ENCODE data around the gene ANKH. TPM values are rescaled to one million over a fixed set of nuclear protein-coding genes. Genes with fewer than 3 reads are reported as not detected.

Gene ANKH
- total and polyA plus RNA-seq, 4 experiments from 2014 or later, result 34.1 to 165 (median 114) TPM

DNA sequence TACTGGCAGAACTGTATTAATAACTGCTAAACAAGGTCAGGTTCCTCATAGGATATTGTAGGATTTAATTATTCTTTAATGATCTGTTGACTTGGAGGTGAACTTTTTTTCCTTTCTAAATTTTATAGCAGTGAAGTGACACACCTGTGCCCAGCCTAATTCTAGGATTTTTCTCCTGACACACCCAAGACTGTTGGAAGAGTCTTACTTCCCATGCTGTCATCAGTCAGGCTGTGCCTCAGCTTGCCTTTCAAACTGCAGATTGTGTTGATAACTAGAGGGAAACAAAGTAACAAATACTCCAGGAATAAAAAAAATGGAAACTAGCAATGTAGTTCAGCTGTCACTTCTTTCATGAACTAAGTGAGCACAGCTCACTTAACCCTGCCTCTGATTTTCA is 185.1 kb downstream of the ANKH start:
- Histone ChIP-seq H3K9me3 (ENCODE audit: control insufficient read depth in 1 of 2, low read length in 2 of 2) (peaks cover 0 to 4% of the 10 kb centered on the region in 2 donors), H3K4me3 (ENCODE audit: low read length in 2 of 2) (no peak overlapping the region), H3K4me1 (ENCODE audit: insufficient read depth, low read length) (peaks cover 7% of the 10 kb centered on the region), H3K27ac (ENCODE audit: low read depth, low read length) (no peak overlapping the region), H3K27me3 (ENCODE audit: insufficient read depth, low read length) (no peaks in the 10 kb centered on the region), H3K36me3 (ENCODE audit: insufficient read depth, low read length) (peaks cover 60% of the 10 kb centered on the region)
- Mint-ChIP-seq H3K4me1 (peaks cover 7 to 12% (median 11%) of the 10 kb centered on the region in 4 donors), H3K36me3 (peaks cover 57 to 80% of the 10 kb centered on the region in 2 donors), H3K27me3 (no peaks in the 10 kb centered on the region), H3K4me3 (no peak overlapping the region), H3K9me3 (peaks cover 0 to 5% (median 0%) of the 10 kb centered on the region in 8 donors), H3K27ac (no peak overlapping the region)
- intact Hi-C loops (cut with micrococcal nuclease), result no loop called here
- DNase-seq, result no peak
- CTCF ChIA-PET (ENCODE audit: partially characterized antibody), result interaction anchor here (0.7 to 9.2 kb wide), 15 partner anchors 8 to 323 kb away, joined by 3 to 114 read pairs (median 15); no protein-coding TSS in a partner anchor
- POLR2A ChIA-PET (ENCODE audit: partially characterized antibody), result interaction anchor here (0.6 to 2.1 kb wide), 2 partner anchors 11 to 142 kb away, joined by 3 to 8 read pairs; no protein-coding TSS in a partner anchor

DNA sequence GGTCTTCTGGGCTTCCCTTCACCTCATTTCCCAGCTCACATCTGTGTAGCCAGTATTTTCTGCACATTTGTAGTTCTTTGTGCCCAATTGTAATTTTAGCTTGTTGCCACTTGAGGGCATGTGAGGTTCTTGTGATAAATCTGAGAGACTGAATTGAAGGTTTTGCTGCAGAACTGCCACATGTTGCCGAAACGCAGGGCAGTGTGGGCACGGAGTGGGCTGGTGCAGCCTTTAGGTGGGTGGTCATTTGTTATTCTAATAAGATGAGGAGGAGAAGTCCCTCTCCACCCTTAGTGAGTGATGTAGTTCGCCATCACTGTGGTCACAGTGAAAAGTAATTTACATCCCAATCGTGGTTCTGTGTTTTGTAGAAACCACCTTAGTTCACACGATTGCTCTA is 185.8 kb downstream of the ANKH start:
- Mint-ChIP-seq H3K4me3 (peak overlapping the region; percentile 38 to 86 (median 67)), H3K27me3 (no peaks in the 10 kb centered on the region), H3K9me3 (peaks cover 0 to 5% (median 0%) of the 10 kb centered on the region in 8 donors), H3K4me1 (peaks cover 7 to 12% (median 11%) of the 10 kb centered on the region in 4 donors), H3K27ac (peak overlapping the region in 6 of 7 donors; percentile 8 to 97 (median 64)), H3K36me3 (peaks cover 55 to 78% of the 10 kb centered on the region in 2 donors)
- peak; percentile 52 to 63 (median 57) for DNase-seq
- Histone ChIP-seq H3K27me3 (ENCODE audit: insufficient read depth, low read length) (no peaks in the 10 kb centered on the region), H3K4me3 (ENCODE audit: low read length in 2 of 2) (no peak overlapping the region), H3K9me3 (ENCODE audit: control insufficient read depth in 1 of 2, low read length in 2 of 2) (peaks cover 0 to 4% of the 10 kb centered on the region in 2 donors), H3K4me1 (ENCODE audit: insufficient read depth, low read length) (peaks cover 7% of the 10 kb centered on the region), H3K27ac (ENCODE audit: low read depth, low read length) (no peak overlapping the region), H3K36me3 (ENCODE audit: insufficient read depth, low read length) (peaks cover 59% of the 10 kb centered on the region)
- POLR2A ChIA-PET (ENCODE audit: partially characterized antibody), result interaction anchor here (0.7 to 2.1 kb wide), 10 partner anchors 8 to 323 kb away, joined by 3 to 8 read pairs (median 3); partner anchors contain the start of gene OTULIN
- intact Hi-C loops (cut with micrococcal nuclease), result loop anchor here (1.0 kb wide), 5 partner anchors 21 to 329 kb away; no protein-coding TSS in a partner anchor
- CTCF ChIA-PET (ENCODE audit: partially characterized antibody), result interaction anchor here (0.7 to 9.2 kb wide), 37 partner anchors 9 to 329 kb away, joined by 3 to 114 read pairs (median 5); no protein-coding TSS in a partner anchor

DNA sequence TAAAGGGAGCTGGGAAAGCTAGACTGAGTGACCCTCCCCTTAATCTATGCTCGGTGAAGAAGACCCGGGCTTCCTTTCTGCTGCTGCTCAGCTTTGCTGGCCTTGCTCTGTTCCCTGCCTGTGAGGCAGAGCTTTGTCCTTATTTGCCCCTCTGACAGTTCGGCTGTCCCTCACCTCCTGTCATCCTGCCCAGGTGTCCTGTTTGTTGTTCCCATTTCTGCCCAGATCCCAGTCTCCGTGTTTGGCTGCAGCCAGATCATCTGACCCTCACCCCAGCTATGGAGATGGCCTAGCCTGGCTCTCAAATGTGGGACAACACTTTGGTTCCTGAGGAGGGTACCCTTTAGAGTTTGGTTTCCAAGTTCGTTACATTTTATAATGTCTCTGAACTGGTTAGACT is 186.8 kb downstream of the ANKH start:
- ChIA-PET POLR2A (ENCODE audit: partially characterized antibody) (interaction anchor here (0.8 to 2.0 kb wide), 5 partner anchors 16 to 324 kb away, joined by 3 to 12 read pairs (median 3); no protein-coding TSS in a partner anchor), CTCF (ENCODE audit: partially characterized antibody) (interaction anchor here (0.9 to 9.2 kb wide), 25 partner anchors 9 to 331 kb away, joined by 3 to 114 read pairs (median 7); no protein-coding TSS in a partner anchor)
- peaks cover 7 to 12% (median 11%) of the 10 kb centered on the region in 4 donors for H3K4me1 Mint-ChIP-seq
- H3K9me3 ChIP-seq (ENCODE audit: control insufficient read depth in 1 of 2, low read length in 2 of 2), result no peaks in the 10 kb centered on the region
- DNase-seq, result no peak
- no peak overlapping the region for H3K4me3 ChIP-seq (ENCODE audit: low read length in 2 of 2)
- no peaks in the 10 kb centered on the region for H3K27me3 ChIP-seq (ENCODE audit: insufficient read depth, low read length)
- no peak overlapping the region for H3K4me3 Mint-ChIP-seq
- peaks cover 56% of the 10 kb centered on the region for H3K36me3 ChIP-seq (ENCODE audit: insufficient read depth, low read length)
- peaks cover 7% of the 10 kb centered on the region for H3K4me1 ChIP-seq (ENCODE audit: insufficient read depth, low read length)
- intact Hi-C loops (cut with micrococcal nuclease), result loop anchor here (1.0 kb wide), 5 partner anchors 22 to 330 kb away; no protein-coding TSS in a partner anchor
- peak overlapping the region in 5 of 7 donors; percentile 22 to 76 (median 29) for H3K27ac Mint-ChIP-seq
- no peaks in the 10 kb centered on the region for H3K27me3 Mint-ChIP-seq
- no peak overlapping the region for H3K27ac ChIP-seq (ENCODE audit: low read depth, low read length)
- peaks cover 0 to under 1% (median 0%) of the 10 kb centered on the region in 8 donors for H3K9me3 Mint-ChIP-seq
- peaks cover 49 to 76% of the 10 kb centered on the region in 2 donors for H3K36me3 Mint-ChIP-seq

DNA sequence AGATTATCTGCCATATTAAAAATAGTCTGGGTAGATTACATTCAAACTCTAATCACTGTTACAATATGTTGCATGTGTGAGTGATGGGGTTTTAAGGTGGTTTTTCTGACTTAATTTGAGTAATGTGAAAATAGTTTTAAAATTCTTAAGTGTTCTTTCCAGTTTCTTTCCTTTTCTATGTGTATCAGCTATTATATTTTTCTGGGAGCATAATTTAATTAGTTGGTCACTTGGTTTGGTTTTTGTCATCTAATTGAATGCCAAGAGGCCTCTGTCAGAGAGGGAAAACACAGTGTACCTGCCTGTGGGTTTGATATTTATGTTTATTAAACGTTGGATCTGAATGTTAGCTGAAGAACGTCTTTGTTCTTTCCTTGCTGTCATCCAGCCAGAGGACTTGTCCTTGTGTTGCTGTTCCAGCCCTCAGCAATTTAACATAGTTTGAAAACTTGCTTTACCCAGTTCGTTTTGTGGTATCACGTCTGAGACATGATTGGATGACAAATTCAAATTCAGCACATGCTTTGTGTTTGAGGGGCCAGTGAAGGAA is 187.6 kb downstream of the ANKH start:
- no peak for DNase-seq
- no peak overlapping the region for H3K27ac ChIP-seq (ENCODE audit: low read depth, low read length)
- H3K27me3 ChIP-seq (ENCODE audit: insufficient read depth, low read length), result no peaks in the 10 kb centered on the region
- Mint-ChIP-seq H3K4me3 (no peak overlapping the region), H3K27me3 (no peaks in the 10 kb centered on the region), H3K9me3 (no peaks in the 10 kb centered on the region), H3K36me3 (peaks cover 41 to 74% of the 10 kb centered on the region in 2 donors), H3K27ac (peak overlapping the region in 5 of 7 donors; percentile 19 to 68 (median 35)), H3K4me1 (peaks cover 7 to 15% (median 11%) of the 10 kb centered on the region in 4 donors)
- CTCF ChIA-PET (ENCODE audit: partially characterized antibody), result interaction anchor here (0.9 to 9.2 kb wide), 23 partner anchors 9 to 332 kb away, joined by 3 to 114 read pairs (median 6); no protein-coding TSS in a partner anchor
- intact Hi-C loops (cut with micrococcal nuclease), result no loop called here
- peaks cover 7% of the 10 kb centered on the region for H3K4me1 ChIP-seq (ENCODE audit: insufficient read depth, low read length)
- POLR2A ChIA-PET (ENCODE audit: partially characterized antibody), result interaction anchor here (0.8 to 2.0 kb wide), 4 partner anchors 15 to 126 kb away, joined by 3 to 12 read pairs (median 4); no protein-coding TSS in a partner anchor
- H3K9me3 ChIP-seq (ENCODE audit: control insufficient read depth in 1 of 2, low read length in 2 of 2), result no peaks in the 10 kb centered on the region
- no peak overlapping the region for H3K4me3 ChIP-seq (ENCODE audit: low read length in 2 of 2)
- peaks cover 53% of the 10 kb centered on the region for H3K36me3 ChIP-seq (ENCODE audit: insufficient read depth, low read length)

DNA sequence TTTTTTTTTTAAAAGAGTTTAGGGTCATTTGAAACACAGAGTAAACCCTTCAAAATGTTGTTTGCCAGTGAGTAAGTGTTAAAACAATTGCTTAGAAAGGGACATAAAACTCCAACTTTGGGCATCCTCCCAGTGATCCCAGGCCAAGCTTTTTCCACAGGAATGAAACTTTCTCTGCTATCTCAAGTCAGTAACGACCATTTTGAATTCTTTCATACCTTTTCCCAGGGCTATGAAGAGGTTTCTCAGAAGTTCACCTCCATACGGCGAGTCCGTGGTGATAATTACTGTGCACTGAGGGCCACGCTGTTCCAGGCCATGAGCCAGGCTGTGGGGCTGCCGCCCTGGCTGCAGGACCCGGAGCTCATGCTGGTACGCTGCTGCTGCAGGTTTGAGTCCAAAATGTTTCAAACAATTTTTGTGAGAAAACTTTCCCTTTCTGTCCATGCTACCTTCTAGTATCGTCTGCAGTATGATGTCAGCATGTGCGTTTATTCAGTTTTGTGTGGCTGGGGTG is 190.3 kb downstream of the ANKH start:
- H3K9me3 Mint-ChIP-seq, result no peaks in the 10 kb centered on the region
- intact Hi-C loops (cut with micrococcal nuclease), result no loop called here
- Histone ChIP-seq H3K4me1 (ENCODE audit: insufficient read depth, low read length) (peaks cover 17% of the 10 kb centered on the region), H3K9me3 (ENCODE audit: control insufficient read depth in 1 of 2, low read length in 2 of 2) (no peaks in the 10 kb centered on the region), H3K27me3 (ENCODE audit: insufficient read depth, low read length) (no peaks in the 10 kb centered on the region), H3K4me3 (ENCODE audit: low read length in 2 of 2) (no peak overlapping the region), H3K27ac (ENCODE audit: low read depth, low read length) (no peak overlapping the region), H3K36me3 (ENCODE audit: insufficient read depth, low read length) (peaks cover 39% of the 10 kb centered on the region)
- no peak for DNase-seq
- POLR2A ChIA-PET (ENCODE audit: partially characterized antibody), result no interaction called here
- CTCF ChIA-PET (ENCODE audit: partially characterized antibody), result interaction anchor here (0.5 to 9.2 kb wide), 3 partner anchors 45 to 322 kb away, joined by 3 to 104 read pairs (median 96); no protein-coding TSS in a partner anchor
- peaks cover 19 to 21% (median 20%) of the 10 kb centered on the region in 4 donors for H3K4me1 Mint-ChIP-seq
- peak overlapping the region in 4 of 7 donors; percentile 53 to 73 (median 64) for H3K27ac Mint-ChIP-seq
- H3K36me3 Mint-ChIP-seq, result peaks cover 37 to 71% of the 10 kb centered on the region in 2 donors
- no peak overlapping the region for H3K4me3 Mint-ChIP-seq
- no peaks in the 10 kb centered on the region for H3K27me3 Mint-ChIP-seq

DNA sequence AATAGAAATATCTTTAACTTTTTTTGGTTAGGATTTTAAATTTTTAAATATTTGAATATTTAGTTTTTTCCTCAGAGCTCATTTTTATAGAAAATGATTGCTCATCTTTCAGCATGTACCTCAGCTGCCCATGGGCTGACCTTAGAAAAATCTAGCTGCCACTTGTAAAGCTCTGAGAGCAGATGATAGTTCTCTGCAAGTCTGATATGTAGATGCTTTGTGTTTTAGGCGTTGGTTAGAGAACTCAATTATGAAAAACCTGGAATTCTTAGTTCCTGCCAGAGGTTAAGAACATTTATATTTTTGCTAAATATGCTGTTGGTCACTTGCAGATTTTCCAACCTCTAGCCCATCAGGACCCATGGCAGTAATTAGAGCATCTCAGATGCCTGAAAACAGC is 192.0 kb downstream of the ANKH start:
- H3K4me3 ChIP-seq (ENCODE audit: low read length in 2 of 2), result no peak overlapping the region
- Mint-ChIP-seq H3K4me1 (peaks cover 25 to 31% (median 29%) of the 10 kb centered on the region in 4 donors), H3K9me3 (no peaks in the 10 kb centered on the region), H3K4me3 (no peak overlapping the region), H3K36me3 (peaks cover 28 to 75% of the 10 kb centered on the region in 2 donors), H3K27me3 (no peaks in the 10 kb centered on the region), H3K27ac (peak overlapping the region in 3 of 7 donors; percentile 3 to 63 (median 59))
- CTCF ChIA-PET (ENCODE audit: partially characterized antibody), result interaction anchor here (2.7 to 9.2 kb wide), 2 partner anchors 48 to 324 kb away, joined by 11 to 104 read pairs; no protein-coding TSS in a partner anchor
- intact Hi-C loops (cut with micrococcal nuclease), result no loop called here
- POLR2A ChIA-PET (ENCODE audit: partially characterized antibody), result interaction anchor here (1.2 kb wide), 1 partner anchor 28 kb away, joined by 3 read pairs; no protein-coding TSS in a partner anchor
- no peaks in the 10 kb centered on the region for H3K9me3 ChIP-seq (ENCODE audit: control insufficient read depth in 1 of 2, low read length in 2 of 2)
- peaks cover 26% of the 10 kb centered on the region for H3K4me1 ChIP-seq (ENCODE audit: insufficient read depth, low read length)
- H3K27ac ChIP-seq (ENCODE audit: low read depth, low read length), result no peak overlapping the region
- H3K27me3 ChIP-seq (ENCODE audit: insufficient read depth, low read length), result no peaks in the 10 kb centered on the region
- peaks cover 33% of the 10 kb centered on the region for H3K36me3 ChIP-seq (ENCODE audit: insufficient read depth, low read length)
- DNase-seq, result no peak
